Tibial artery (tissue), 4 donors: ENCODE results near the gene SPEN.

Source experiments
- DNase-seq, 2 donors: peaks; one replicate each; pipeline ENCODE4 v3.0.0-alpha.2; 2019
- H3K27ac ChIP-seq, 2 donors: fragments of 200-600 bp; sonication (generic) in 1 of 2; 1 replicate in 1 of 2; 2 replicates in 1 of 2; pipeline ENCODE4 v1.5.1; 2018 to 2019; ENCODE audit warnings: mild to moderate bottlenecking in 1 of 2
- H3K27me3 ChIP-seq, 2 donors: fragments of 200-600 bp; sonication (generic) in 1 of 2; one replicate each; pipeline versions ENCODE4 v1.5.1 to v1.6.0; 2016 to 2019
- H3K36me3 ChIP-seq, 3 donors: fragments of 200-600 bp; sonication (generic) in 2 of 3; one replicate each; pipeline ENCODE4 v1.5.1; 2016 to 2019; ENCODE audit warnings: mild to moderate bottlenecking in 2 of 3
- H3K4me1 ChIP-seq, 4 donors: fragments of 200-600 bp; sonication (generic) in 2 of 4; 1 replicate in 3 of 4; 2 replicates in 1 of 4; pipeline ENCODE4 v1.5.1; 2016 to 2019
- H3K4me3 ChIP-seq, 2 donors: fragments of 200-600 bp; sonication (generic) in 1 of 2; 1 replicate in 1 of 2; 2 replicates in 1 of 2; pipeline ENCODE4 v1.5.1; 2018 to 2019; ENCODE audit warnings: mild to moderate bottlenecking in 2 of 2
- H3K9me3 ChIP-seq, 3 donors: fragments of 200-600 bp; sonication (generic) in 1 of 3; one replicate each; pipeline ENCODE4 v1.5.1; 2016 to 2019
- intact Hi-C: fragments of 100-400 bp; cut with DNase I; formaldehyde crosslinking; loops from one replicate; pipeline ENCODE4 v1.15.0; 2023; ENCODE audit warnings: low total_unique reads
- TF ChIP-seq, protein P1 (sequence below), 2 experiments: fragments of 200-600 bp in 1 of 2; fragments of 450-650 bp in 1 of 2; IDR thresholded peaks; one replicate each; pipeline ENCODE4 v1.5.1; 2017 to 2019; ENCODE audit warnings: antibody characterized with exemption in 2 of 2, mild to moderate bottlenecking in 1 of 2, moderate library complexity in 1 of 2

The SPEN gene

DNA sequence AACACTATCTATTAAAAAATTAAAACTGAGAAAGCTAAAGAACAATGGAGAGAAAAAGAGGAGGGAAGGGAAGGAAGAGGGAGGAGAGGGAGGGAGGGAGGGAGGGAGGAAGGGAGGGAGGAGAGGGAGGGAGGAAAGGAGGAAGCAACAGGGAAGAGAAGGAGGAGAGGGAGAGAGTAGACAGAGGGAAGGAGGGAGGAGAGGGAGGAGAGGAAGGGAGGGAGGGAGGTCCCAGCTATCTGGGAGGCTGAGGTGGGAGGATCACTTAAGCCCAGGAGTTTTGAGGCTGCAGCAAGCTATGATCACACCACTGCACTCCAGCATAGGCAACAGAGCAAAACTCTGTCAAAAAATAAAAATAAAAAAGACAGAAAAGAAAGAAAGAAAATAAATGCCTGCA lies 111.9 kb downstream of the SPEN start:
- no peaks in the 10 kb centered on the region for H3K27me3 ChIP-seq
- H3K36me3 ChIP-seq, result peaks cover 0 to 6% (median 0%) of the 10 kb centered on the region in 3 donors
- no peaks in the 10 kb centered on the region for H3K9me3 ChIP-seq
- no peak overlapping the region for H3K4me3 ChIP-seq
- intact Hi-C loops, result no loop called here
- H3K27ac ChIP-seq, result peak overlapping the region; percentile 2 to 4
- H3K4me1 ChIP-seq, result peaks cover 0 to 53% (median 20%) of the 10 kb centered on the region in 4 donors
- DNase-seq, result no peak
- TF ChIP-seq, protein P1, sequence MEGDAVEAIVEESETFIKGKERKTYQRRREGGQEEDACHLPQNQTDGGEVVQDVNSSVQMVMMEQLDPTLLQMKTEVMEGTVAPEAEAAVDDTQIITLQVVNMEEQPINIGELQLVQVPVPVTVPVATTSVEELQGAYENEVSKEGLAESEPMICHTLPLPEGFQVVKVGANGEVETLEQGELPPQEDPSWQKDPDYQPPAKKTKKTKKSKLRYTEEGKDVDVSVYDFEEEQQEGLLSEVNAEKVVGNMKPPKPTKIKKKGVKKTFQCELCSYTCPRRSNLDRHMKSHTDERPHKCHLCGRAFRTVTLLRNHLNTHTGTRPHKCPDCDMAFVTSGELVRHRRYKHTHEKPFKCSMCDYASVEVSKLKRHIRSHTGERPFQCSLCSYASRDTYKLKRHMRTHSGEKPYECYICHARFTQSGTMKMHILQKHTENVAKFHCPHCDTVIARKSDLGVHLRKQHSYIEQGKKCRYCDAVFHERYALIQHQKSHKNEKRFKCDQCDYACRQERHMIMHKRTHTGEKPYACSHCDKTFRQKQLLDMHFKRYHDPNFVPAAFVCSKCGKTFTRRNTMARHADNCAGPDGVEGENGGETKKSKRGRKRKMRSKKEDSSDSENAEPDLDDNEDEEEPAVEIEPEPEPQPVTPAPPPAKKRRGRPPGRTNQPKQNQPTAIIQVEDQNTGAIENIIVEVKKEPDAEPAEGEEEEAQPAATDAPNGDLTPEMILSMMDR (IDR thresholded peaks at IDR 0.05), result no peak

- Histone ChIP-seq H3K36me3 (peaks cover 0 to 6% (median 0%) of the 10 kb centered on the region in 3 donors), H3K4me3 (no peak overlapping the region), H3K27me3 (no peaks in the 10 kb centered on the region), H3K9me3 (no peaks in the 10 kb centered on the region), H3K27ac (no peak overlapping the region), H3K4me1 (peaks cover 0 to 58% (median 18%) of the 10 kb centered on the region in 4 donors)
- no peak for DNase-seq
- intact Hi-C loops, result loop anchor here (5.0 kb wide), 1 partner anchor 133 kb away; no protein-coding TSS in a partner anchor
- TF ChIP-seq, protein P1 (IDR thresholded peaks at IDR 0.05), result no peak
Measured at GRCh38 chr1:15959827-15960446, 112.4 kb downstream of the SPEN start.

DNA sequence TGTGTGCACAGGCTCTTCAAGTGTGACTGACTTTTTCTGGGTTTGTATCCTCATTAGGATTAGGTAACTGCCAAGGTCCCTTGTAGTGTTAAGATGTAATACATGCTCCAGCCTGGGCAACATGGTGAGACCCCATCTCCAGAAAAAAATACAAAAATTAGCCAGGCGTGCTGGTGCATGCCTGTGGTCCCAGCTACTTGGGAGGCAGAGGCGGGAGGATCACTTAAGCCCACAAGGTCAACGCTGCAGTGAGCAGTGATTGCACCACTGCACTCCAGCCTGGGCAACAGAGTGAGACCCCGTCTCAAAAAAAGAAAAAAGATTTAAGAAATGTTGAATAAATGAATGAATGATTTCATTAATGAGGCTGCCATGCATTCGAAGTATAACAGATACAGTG lies 113.3 kb downstream of the SPEN start:
- Histone ChIP-seq H3K4me1 (peaks cover 0 to 64% (median 23%) of the 10 kb centered on the region in 4 donors), H3K9me3 (no peaks in the 10 kb centered on the region), H3K36me3 (peaks cover 0 to 6% (median 0%) of the 10 kb centered on the region in 3 donors), H3K4me3 (no peak overlapping the region), H3K27ac (no peak overlapping the region), H3K27me3 (no peaks in the 10 kb centered on the region)
- TF ChIP-seq, protein P1 (IDR thresholded peaks at IDR 0.05), result no peak
- DNase-seq, result no peak
- intact Hi-C loops, result loop anchor here (5.0 kb wide), 1 partner anchor 134 kb away; no protein-coding TSS in a partner anchor

DNA sequence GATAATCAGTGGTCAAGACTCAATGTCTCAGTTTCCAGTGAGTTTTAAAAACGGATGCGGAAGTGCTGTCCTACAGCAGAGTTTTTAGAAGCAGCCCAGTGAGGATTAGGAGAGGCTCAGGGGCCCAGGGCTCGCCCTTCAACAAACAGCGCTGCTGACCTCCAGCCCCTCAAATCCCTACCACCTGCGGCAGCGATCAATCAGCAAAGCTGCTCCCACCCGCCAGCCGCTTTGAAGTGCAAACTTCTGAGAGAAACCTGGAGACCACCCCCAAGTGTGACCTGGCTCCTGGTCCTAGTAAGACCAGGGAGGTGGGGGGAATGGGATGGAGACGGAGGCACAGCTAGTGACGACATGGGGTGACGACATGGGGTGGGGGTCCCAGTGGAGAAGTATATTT lies 114.0 kb downstream of the SPEN start:
- Histone ChIP-seq H3K27ac (no peak overlapping the region), H3K4me3 (no peak overlapping the region), H3K36me3 (peaks cover 0 to 6% (median 0%) of the 10 kb centered on the region in 3 donors), H3K27me3 (no peaks in the 10 kb centered on the region), H3K4me1 (peaks cover 0 to 64% (median 24%) of the 10 kb centered on the region in 4 donors), H3K9me3 (no peaks in the 10 kb centered on the region)
- no peak for DNase-seq
- intact Hi-C loops, result loop anchor here (5.0 kb wide), 1 partner anchor 134 kb away; no protein-coding TSS in a partner anchor
- TF ChIP-seq, protein P1 (IDR thresholded peaks at IDR 0.05), result no peak

- Histone ChIP-seq H3K4me3 (no peak overlapping the region), H3K4me1 (peaks cover 0 to 67% (median 26%) of the 10 kb centered on the region in 4 donors), H3K36me3 (peaks cover 0 to 5% (median 0%) of the 10 kb centered on the region in 3 donors), H3K27ac (peak overlapping the region in 1 of 2 donors; percentile 54), H3K9me3 (no peaks in the 10 kb centered on the region), H3K27me3 (no peaks in the 10 kb centered on the region)
- no peak for DNase-seq
- TF ChIP-seq, protein P1 (IDR thresholded peaks at IDR 0.05), result no peak
- intact Hi-C loops, result loop anchor here (5.0 kb wide), 1 partner anchor 135 kb away; no protein-coding TSS in a partner anchor
Measured at GRCh38 chr1:15962176-15962575, 114.7 kb downstream of the SPEN start.
